Activated gamma-delta T cell treated with anti-CD3 and anti-CD28 coated beads, Interleukin-2, amount 50 U/mL, for 16 hours (primary cell): Measurements from ENCODE around the gene IKZF5.

Experiments used
- DNase-seq: peaks from one replicate; pipeline ENCODE4 v3.0.0-alpha.2; 2020; ENCODE audit warnings: low read depth

Gene IKZF5

DNA sequence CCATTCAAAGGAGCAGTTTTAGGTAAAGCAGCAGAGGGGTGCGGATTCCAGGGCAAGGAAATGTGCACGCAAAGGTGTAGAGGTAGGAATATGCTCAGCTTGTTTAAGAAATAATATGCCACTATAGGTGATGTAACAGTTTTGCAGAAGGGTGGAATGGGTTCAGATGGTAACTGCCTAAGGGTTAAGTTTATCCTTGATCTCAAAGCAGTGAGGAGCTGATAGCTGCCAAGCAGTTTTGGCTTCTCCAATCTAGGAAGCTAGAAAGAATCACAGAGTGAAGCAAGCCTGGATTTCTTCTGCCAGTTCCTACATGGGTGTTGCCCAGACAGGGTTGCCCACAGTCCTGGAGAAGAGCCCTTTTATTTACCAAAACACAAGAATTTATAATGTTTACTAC, 6.2 kb upstream of the IKZF5 start:
- no peak for DNase-seq

DNA sequence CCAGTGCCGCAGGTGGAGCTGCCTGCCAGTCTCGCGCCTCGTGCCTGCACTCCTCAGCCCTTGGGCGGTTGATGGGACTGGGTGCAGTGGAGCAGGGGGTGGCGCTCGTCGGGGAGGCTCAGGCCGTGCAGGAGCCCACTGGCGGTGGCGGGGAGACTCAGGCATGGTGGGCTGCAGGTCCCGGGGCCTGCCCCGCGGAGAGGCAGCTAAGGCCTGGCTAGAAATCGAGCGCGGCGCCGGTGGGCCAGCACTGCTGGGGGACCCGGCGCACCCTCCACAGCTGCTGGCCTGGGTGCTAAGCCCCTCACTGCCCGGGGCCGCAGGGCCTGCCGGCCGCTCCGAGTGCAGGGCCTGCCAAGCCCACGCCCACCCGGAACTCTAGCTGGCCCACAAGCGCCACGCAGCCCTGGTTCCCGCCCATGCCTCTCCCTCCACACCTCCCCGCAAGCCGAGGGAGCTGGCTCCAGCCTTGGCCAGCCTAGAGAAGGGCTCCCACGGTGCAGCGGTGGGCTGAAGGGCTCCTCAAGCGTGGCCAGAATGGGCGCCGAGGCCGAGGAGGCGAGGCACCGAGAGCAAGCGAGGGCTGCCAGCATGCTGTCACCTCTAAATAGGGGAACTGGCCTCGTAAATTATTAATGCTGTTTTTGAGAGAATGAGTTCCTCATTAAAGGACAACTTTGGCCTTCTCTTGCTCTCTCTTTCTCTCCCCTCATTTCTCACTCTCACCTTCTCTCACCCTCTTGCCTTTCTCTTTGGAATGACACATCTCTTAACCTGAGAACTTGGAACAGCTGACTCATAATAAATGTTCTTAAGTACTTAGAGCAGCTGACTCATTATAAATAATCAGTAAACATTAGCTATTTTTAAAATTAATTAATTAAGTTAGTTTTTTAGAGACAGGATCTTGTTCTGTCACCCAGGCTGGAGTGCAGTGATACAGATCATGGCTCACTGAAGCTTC, 5.1 kb upstream of the IKZF5 start:
- no peak for DNase-seq

DNA sequence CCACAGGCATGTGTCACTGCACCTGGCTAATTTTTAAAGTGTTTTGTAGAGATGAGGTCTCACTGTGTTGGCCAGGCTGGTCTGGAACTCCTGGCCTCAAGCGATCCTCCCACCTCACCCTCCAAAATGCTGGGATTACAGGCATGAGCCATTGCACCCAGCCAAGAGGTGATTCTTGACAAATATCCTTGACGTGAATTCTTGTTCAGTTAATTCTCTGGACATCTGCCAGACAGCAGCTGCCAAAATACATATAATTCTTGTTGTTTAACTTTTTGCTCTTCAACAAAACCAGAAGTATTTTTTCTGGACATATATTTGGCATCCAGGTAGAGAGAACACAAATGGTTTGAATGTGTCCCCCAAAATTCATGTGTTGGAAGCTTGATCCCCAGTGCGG, 3.4 kb upstream of the IKZF5 start:
- DNase-seq, result no peak

DNA sequence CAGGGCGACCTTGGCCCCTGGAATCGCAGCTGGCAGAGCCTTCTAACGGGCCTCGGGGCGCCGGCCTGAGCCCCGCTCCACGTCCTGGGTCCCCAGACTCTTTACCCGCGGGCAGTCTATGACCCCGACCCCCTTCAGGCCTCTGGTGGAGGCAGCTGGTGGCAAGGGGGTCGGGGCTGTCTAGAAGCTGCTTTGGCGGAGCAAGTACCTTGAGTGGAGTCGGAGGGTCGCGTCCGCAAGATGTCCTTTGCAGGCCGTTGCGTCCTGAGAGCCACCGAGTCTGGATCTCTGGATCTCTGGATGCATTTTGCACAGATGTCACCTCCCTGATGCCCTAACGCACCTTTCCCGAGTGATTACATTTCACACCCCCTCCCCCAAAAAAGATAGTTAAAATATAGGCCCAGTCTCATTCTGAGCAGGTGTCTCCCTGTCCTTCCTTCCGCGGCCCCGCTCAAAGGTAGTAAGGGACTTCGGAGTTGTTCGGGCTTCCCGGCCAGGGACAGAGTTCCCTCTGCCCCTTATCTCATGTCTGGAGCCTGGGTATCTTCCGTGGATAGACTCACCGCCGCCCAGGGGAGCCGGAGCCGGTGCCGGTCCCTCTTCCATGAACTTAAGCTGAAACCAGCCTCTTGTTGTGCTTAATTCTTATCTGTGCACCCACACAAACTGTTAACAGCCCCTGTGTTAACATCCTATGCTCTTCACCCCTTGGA, 668 bp upstream of the IKZF5 start:
- DNase-seq, result no peak

DNA sequence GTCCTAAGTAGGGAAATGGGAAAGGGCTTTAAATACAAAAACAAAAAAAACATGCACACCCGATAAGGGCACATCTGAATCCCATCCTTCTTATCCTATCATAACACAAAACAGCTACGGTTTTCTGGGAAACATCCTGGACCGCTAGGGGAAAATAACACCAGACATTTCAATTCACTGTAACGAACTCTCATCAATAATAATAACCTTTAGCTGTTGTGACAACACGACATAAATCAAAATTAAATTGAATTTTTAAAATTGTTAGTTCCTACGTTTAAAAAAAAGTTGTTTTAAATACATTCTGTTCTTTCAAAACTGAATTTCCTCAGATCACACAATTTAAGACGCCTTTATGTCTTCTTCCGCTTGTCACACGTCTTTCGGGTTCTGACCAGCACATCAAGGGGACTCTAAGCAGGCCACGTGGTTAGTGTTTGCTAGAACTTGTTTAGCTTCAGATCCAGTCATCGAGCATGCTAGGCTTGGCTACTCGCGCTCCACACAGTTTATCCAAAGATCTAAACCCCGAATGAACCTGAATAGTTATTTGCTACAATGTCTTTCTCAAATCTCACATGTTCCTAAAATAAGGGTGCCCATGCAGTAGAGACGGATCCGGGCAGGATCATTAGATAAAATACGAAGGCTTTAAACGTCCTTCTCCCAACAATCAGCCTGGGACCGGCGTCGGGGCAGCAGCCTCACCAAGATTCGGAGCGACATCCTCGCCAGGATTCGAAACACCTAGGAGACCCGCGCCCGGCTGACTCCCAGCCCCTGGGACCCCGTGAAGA, 839 bp downstream of the IKZF5 start:
- peak; percentile 25 for DNase-seq

DNA sequence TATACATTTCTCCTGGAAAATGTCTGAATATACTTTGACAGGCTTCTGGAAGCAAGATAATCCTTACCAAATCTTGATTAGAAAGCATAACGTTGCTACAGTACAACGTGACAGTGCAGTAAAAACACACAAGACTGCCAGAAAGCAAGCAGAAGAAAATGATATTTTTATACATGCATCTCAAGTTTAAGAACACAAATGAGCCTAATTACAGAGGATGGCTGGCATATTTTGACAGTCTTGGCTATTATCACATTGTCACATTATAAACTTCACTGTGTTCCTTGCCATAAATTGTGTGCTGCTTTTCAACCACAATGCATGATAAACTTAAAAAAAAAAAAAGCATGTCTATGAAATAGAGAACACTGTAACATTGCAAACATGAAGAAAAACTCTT, 4.3 kb downstream of the IKZF5 start:
- no peak for DNase-seq

DNA sequence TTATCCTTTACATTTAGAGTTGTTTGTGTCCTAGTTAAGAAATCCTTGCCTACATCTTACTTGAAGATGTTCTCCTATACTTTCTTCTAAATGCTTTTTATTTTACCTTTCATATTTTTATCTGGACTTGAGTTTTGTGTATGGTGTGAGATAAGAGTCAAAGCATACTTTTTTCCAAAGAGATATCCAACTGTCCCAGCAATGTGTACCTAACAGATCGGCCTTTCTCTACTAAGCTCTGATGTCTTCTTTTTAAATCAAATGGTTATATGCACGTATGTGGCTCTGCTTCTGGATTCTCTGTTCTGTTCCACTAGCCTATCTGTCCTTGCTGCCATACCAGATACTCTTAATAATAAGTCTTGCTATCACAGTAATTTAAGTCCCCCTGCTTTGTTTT, 7.2 kb downstream of the IKZF5 start:
- DNase-seq, result no peak

DNA sequence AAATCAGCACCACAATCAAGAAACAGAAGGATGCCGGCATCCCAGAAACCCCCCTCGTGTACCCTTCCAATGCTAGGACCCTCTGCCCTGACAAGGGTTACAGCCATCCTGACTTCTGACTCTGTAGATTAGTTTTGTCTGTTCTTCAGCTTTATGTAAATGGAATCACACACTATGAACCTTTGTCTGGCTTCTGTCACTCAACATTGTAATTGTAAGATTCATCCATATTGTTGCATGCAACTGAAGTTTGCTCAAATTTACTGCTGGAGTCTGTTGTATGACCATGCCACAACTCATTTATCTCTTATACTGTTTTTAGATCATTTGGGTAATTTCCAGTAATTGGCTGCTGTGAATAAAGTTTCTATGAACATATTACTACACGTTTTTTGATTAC, 8.4 kb downstream of the IKZF5 start:
- no peak for DNase-seq

DNA sequence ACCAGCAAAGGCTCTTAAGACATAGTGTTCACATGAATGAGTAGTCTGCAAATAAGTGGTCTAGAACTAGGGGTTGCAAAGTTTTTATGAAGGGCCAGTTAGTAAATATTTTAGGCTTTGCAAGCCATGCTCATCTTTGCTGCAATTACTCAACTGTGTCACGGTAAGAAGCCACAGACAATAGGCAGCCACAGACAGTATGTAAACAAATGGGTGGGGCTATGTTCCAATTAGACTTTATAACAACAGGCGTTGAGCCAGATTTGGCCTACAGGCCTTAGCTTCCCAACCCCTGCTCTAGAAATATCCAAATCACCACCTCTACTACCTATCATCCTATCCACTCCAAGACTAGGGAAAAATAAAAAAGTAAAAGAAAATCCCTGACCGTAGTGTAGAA, 9.2 kb downstream of the IKZF5 start:
- no peak for DNase-seq

DNA sequence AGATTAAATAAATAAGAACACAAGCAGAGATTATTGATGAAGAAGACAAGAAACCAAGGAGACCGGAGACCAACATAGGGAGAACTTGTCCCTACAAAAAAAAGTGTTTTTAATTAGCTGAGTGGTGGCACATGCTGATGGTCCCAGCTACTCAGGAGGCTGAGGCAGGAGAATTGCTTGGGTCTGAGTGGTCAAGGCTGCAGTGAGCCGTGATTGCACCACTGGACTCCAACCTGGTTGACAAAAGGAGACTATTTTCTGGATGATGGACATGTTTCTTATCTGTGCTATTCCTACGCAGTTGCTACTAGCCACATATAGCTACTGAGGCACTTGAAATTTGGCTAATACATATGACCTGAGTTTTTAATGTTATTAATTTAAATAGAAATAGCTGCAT, 9.7 kb downstream of the IKZF5 start:
- no peak for DNase-seq

DNA sequence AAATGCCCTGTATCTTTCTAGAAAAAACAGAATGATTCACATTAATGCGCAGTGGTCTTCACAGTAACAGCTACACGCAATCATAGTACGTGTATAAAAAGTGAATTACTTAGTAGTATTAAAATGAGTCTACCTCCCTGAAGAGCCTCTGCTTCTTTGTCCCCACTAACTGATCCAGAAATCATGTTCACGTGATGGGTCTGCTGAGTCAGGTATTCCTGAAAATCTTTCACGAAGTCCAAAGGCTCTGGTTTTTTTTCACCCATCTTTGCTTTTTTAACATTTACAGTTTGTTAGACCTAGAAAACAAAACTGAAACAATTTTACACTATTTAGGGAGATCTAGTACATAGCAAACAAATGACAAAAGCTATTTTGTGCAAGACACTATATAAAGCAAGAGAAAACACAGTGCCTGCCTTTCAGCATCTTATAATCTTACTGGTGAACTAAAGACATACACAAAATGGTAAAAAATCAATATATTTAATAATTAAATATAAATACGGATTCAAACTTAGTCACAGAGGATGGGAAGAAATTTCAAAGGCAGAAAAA, 10.2 kb downstream of the IKZF5 start:
- DNase-seq, result no peak

DNA sequence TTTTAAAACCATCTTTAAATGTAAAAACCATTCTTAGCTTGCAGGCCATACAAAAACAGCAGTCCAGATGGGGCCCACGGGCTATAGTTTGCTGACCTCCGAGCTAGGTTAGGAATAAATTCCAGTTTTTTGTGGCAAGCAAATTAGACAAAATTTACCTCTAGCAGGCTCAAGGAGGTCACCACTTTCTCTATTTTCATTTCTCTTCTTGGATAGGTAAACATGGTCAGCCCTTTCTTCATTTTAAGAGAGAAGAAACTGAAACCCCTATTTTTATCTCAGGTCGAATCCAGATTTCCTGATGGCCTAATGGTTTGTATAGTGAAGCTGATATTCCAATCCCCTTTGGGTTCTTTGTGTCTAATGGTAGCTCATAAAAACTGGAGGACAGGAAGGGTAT, 10.7 kb downstream of the IKZF5 start:
- no peak for DNase-seq

DNA sequence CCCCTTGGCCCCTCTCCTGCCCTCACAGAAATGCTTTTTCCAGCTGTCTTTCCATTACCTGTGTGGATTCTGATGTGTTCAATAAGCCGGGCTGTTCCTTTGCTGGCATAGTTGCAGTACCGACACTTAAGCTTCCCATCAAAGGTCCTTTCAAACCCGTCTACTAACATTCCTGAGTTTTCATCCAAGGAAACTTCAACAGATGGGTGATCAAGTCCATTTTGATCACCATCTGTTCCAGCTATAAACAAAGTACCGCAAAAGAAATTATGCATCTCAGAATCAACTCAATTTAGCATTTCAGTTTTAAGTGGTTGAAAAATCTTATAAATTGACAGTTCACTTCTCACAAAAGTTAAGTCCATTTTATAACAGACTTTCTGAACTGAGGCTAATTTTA, 12.7 kb downstream of the IKZF5 start:
- no peak for DNase-seq

DNA sequence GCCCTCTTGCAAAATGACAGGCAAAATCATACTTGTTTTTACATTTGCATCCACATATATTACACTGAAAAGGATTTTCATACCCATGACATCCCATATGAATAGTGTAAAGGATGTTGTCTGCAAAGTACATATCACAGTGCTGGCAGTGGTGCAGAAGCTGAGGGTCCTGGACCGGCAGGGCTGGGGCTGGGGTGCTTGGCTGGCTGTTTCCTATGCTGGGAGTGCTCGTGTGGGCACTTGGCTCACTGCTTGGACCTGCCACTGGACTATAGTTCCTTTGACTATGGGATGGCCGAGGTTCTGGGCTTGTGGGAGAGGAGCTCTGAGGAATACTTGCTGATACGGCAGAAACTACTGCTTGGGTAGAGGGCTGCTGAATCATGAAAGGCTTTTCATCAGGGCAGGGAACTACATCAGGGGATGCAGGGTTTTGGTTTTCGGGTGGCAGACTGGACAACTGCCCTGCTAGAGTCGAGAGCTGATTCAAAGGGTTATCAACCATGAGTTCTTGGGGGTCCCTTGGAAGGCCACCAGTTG, 14.7 kb downstream of the IKZF5 start:
- DNase-seq, result no peak

DNA sequence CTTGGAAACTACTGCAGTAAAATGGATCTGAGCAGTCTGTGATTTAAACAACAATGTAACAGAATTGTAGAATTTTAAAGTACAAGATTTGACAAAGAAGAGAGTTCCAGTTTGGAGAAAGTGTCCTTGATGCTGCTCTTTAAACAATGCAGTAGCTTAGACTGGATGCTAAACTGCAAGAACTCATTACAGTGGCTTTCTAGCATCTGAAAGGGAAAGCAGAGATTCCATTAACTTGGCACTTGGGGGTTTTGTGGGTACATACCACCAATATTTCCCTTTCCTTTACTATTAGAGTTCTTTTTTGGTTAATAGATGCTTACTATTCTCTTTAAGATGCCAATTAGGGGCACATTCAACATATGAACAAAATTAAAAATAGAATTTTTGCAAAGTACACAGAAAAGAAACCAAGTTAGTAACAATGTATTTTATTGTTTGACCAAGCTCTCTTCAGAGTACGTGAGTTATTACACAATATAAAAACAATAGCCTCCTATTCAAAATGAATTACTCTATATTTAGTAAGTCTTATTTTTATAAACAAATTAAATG, 16.5 kb downstream of the IKZF5 start:
- no peak for DNase-seq

DNA sequence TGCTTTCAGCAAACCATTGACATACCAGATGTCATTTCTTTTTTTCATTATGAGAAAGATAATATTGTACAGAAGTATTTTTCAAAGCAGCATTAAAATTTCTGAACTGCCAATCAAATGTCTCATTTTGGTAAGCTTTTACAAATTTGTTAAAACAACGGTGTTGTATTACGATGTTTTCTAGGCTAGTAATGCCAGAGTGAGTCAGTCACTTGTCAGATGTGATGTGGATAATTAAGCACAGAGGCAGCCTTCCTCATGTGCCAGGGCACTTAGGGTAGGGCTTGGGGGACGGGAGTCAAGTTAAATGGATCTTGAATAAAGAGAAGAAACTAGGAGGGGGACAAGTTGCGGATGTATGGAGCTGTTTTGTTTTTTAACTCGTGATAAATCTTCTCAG, 18.3 kb downstream of the IKZF5 start:
- DNase-seq, result no peak

DNA sequence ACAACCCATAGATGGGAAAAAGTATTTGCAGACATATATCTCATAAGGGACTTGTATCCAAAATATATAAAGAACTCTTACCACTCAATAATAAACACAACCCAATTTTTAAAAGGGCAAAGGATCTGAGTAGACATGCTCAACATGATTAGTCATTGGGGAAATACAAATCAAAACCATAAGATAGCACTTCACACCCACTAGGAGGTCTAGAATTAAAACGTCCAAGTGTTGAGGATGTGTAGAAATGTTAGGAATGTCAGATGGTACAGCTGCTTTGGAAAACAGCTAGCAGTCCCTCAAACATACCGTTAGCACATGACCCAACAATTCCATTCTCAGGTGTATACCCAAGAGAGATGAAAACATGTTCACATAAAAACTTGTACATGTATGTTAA, 20.1 kb downstream of the IKZF5 start:
- DNase-seq, result no peak

DNA sequence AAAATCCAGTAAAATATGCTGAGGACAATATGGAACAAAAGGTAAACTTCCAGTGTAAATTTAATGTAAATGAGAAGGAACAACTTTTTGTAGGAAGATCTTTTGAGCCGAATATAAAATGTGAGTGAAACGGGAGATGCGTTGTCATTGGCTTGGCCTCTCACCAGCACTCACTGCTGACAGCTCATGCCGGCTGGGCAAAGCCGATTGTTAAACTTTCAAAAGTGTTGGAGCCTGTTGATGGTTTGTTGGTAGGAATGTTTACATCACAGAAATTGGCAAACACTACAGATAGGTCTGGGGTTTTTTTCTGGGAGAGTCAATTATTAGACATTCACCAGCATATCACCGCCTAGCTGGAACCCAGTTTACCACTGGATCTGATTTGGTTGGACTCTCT, 22.3 kb downstream of the IKZF5 start:
- DNase-seq, result no peak

DNA sequence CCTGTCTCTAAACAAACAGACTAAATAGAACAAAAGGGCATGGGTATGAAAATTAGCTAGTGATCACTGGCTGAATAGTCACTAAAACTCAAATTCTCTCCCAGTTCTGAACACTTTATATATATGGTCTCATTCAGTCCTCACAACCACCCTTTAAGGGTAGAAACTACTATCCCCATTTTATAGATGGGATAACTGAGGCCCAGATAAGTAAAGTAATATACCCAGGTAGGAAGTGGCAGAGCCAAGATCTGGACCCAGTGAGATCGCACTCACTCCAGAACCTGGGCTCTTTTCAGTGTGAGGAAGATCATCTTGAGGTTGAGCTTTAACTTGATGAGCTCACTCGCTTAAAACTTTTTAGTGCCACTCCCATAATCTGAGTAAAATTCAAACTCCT, 23.9 kb downstream of the IKZF5 start:
- no peak for DNase-seq

DNA sequence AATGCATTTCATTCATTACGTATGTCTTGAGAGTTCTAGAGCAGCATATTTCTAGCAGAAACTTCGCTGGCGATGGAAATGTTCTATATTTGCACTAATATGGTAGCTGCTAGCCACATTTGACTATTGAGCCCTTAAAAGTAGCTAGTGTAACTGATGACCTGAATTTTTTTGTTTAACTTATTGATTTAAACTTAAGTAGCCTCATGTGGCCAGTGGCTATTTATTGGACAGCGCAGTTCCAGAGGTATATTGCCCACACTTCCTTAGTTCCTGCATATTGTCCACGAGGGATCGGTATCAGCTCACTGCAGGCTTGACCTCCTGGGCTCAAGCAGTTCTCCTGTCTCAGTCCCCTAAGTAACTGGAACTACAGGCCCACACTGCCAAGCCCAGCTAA, 24.7 kb downstream of the IKZF5 start:
- no peak for DNase-seq

DNA sequence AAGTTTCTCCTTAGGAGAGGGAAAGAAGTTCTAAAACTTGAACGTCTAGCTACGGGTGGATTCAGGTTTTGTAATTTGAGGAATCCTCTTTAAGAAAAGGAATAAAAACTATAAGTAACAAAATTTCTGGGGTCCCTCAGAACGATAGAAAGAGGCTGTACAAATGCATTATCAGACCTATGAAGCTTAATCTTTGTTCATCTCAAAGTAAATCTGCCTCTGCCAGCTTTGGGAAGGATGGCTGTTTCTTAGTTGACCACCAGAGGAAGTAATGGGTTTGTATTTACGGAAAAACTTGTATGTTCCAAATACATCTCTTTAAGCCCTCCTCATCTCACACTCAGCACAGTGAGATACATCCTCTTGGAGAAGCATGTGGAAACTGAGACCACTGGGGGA, 27.5 kb downstream of the IKZF5 start:
- DNase-seq, result no peak
